Measurements from ENCODE around the gene SLC5A12. TPM values are rescaled to one million over a fixed set of nuclear protein-coding genes. Genes with fewer than 3 reads are reported as not detected.

The SLC5A12 gene
- total RNA-seq, 4 donors from 2014 or later = not detected

DNA sequence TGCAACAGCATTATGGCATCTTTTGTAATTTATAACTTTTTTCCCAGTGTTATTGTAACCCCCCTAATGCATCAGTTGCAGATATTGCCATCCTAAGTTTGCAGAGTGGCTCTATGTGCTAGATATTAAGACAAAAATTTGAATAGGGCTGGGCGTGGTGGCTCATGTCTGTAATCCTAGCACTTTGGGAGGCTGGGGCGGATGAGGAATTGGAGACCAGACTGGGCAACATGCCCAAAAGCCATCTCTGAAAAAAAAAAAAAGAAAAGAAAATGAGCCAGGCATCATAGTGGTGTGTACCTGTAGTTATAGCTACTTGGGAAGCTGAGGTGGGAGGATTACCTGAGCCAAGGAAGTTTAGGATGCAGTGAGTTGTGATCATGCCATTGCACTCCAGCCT is 99.7 kb downstream of the SLC5A12 start:
- Histone ChIP-seq H3K9me3 (no peaks in the 10 kb centered on the region), H3K27ac (replicated peaks in 1 of 4) (no peak overlapping the region), H3K36me3 (no peaks in the 10 kb centered on the region), H3K4me3 (no peak overlapping the region), H3K4me1 (peaks cover 0 to 13% (median 5%) of the 10 kb centered on the region in 4 donors), H3K27me3 (no peaks in the 10 kb centered on the region)
- intact Hi-C loops (cut with DNase I) = no loop called here
- DNase-seq (ENCODE audit: extremely low spot score) = no peak
- whole genome bisulfite sequencing = 93% methylated on average over 2 of the region's 2 CpGs
- TF ChIP-seq EP300 (IDR thresholded peaks at IDR 0.05) = no peak
- TF ChIP-seq POLR2AphosphoS5 (IDR thresholded peaks at IDR 0.05) = no peak
- TF ChIP-seq, protein P1, sequence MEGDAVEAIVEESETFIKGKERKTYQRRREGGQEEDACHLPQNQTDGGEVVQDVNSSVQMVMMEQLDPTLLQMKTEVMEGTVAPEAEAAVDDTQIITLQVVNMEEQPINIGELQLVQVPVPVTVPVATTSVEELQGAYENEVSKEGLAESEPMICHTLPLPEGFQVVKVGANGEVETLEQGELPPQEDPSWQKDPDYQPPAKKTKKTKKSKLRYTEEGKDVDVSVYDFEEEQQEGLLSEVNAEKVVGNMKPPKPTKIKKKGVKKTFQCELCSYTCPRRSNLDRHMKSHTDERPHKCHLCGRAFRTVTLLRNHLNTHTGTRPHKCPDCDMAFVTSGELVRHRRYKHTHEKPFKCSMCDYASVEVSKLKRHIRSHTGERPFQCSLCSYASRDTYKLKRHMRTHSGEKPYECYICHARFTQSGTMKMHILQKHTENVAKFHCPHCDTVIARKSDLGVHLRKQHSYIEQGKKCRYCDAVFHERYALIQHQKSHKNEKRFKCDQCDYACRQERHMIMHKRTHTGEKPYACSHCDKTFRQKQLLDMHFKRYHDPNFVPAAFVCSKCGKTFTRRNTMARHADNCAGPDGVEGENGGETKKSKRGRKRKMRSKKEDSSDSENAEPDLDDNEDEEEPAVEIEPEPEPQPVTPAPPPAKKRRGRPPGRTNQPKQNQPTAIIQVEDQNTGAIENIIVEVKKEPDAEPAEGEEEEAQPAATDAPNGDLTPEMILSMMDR (IDR thresholded peaks at IDR 0.05) = no peak
- TF ChIP-seq POLR2A (IDR thresholded peaks at IDR 0.05; ENCODE audit: low read depth) = no peak

DNA sequence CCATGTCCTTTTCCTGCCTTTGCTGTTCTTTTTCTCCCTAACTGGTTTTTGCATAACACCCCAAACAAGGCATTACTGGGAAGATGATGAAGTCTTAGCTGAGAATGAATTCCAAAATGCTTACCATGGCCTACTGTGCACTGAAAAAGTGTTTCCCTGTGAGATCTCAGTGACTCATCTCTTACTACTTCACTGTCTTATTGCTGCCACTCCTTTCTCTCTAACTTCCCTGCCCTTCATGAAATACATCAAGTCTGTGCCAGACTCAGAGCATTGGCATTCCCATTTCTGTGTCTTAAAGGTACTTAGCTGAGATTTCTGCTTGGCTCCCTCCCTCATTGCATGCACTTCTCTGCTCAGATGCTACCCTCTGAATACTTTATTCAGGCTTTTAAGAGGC is 100.7 kb downstream of the SLC5A12 start:
- H3K4me1 ChIP-seq = peaks cover 0 to 13% (median 5%) of the 10 kb centered on the region in 4 donors
- H3K27me3 ChIP-seq = no peaks in the 10 kb centered on the region
- H3K4me3 ChIP-seq = no peak overlapping the region
- no peak for TF ChIP-seq POLR2A (IDR thresholded peaks at IDR 0.05; ENCODE audit: low read depth)
- no peak for TF ChIP-seq POLR2AphosphoS5 (IDR thresholded peaks at IDR 0.05)
- TF ChIP-seq, protein P1 (IDR thresholded peaks at IDR 0.05) = no peak
- intact Hi-C loops (cut with DNase I) = no loop called here
- no peaks in the 10 kb centered on the region for H3K36me3 ChIP-seq
- no peak overlapping the region for H3K27ac ChIP-seq (replicated peaks in 1 of 4)
- H3K9me3 ChIP-seq = no peaks in the 10 kb centered on the region
- no peak for DNase-seq (ENCODE audit: extremely low spot score)

DNA sequence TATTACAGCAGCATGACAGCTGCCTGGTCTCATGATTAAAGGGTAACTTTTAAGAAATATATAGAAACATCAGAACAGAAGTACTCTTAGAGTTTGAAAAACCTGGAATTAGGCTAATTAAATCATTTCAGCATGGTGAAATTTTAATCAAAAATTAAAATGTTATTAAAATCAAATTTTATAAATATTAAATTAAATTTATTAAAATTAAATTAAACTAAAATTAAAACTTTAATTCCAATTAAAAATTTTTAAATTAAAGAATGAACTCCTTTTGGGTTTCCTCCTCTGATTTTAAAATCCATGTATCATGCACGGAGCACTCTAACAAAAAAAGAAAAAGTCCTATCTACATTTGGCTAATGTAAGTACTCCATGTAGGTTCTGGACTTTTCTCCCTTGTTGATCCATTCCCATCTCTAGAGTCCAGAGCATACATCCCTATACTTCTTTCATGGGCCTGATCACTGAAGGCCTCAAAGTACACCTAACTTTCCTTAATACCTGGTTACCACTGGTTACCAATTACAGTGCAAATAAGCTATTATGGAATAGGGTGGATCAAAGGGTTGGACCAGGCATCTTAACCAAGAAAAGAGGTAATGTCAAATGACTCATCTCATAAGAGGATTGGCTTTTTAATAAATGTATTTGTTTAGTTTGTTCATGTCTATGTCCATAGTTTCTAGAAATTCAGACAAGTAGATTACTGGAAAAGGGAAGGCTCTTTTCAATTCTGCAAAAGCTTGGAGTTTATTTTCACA is 101.4 kb downstream of the SLC5A12 start:
- peaks cover 0 to 13% (median 5%) of the 10 kb centered on the region in 4 donors for H3K4me1 ChIP-seq
- DNase-seq (ENCODE audit: extremely low spot score) = no peak
- WGBS = 88% methylated on average over 1 of the region's 1 CpG
- H3K36me3 ChIP-seq = no peaks in the 10 kb centered on the region
- no peaks in the 10 kb centered on the region for H3K9me3 ChIP-seq
- no peaks in the 10 kb centered on the region for H3K27me3 ChIP-seq
- no peak overlapping the region for H3K4me3 ChIP-seq
- intact Hi-C loops (cut with DNase I) = no loop called here
- no peak for TF ChIP-seq POLR2A (IDR thresholded peaks at IDR 0.05; ENCODE audit: low read depth)
- TF ChIP-seq POLR2AphosphoS5 (IDR thresholded peaks at IDR 0.05) = no peak
- TF ChIP-seq, protein P1 (IDR thresholded peaks at IDR 0.05) = no peak
- TF ChIP-seq EP300 (IDR thresholded peaks at IDR 0.05) = no peak
- H3K27ac ChIP-seq (replicated peaks in 1 of 4) = no peak overlapping the region

DNA sequence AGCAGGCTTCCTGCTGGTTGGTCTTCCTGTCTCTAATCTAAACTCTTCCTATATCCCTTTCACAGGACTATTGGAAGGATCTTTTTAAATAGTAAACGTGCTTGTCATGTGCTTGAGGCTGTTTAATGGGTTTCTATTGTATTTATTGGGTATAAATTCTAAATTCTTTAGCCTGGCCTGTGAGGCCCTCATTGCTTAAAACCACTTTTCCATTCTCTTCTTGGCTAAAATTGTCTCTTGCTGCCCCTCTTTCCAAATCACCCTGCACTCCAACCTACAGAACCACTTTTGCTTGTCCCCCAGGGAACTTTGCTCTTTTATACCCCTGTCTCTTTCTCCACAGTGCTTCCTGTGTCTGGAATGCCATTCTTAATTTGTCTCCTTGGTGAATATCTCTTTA is 103.4 kb downstream of the SLC5A12 start:
- intact Hi-C loops (cut with DNase I) = no loop called here
- H3K9me3 ChIP-seq = no peaks in the 10 kb centered on the region
- WGBS = 57% methylated on average over 1 of the region's 1 CpG
- H3K27ac ChIP-seq (replicated peaks in 1 of 4) = no peak overlapping the region
- H3K36me3 ChIP-seq = no peaks in the 10 kb centered on the region
- H3K27me3 ChIP-seq = no peaks in the 10 kb centered on the region
- DNase-seq (ENCODE audit: extremely low spot score) = no peak
- H3K4me1 ChIP-seq = peaks cover 0 to 13% (median 5%) of the 10 kb centered on the region in 4 donors
- TF ChIP-seq, protein P1 (IDR thresholded peaks at IDR 0.05) = no peak
- no peak for TF ChIP-seq EP300 (IDR thresholded peaks at IDR 0.05)
- TF ChIP-seq POLR2A (IDR thresholded peaks at IDR 0.05; ENCODE audit: low read depth) = no peak
- TF ChIP-seq POLR2AphosphoS5 (IDR thresholded peaks at IDR 0.05) = no peak
- no peak overlapping the region for H3K4me3 ChIP-seq

Other genes starting within 250 kb of the SLC5A12 start
- 10 to 100 TPM in 1 of 4 donors, 1 to 10 TPM in 2, under 1 TPM in 1; 0.42 to 12.2 (median 1.3) TPM for gene MUC15, start 149.8 kb downstream of the SLC5A12 start, total RNA-seq

All from esophagus muscularis mucosa (tissue), 4 donors.